Stimulated activated naive CD4-positive, alpha-beta T cell treated with Interleukin-2 at 50 U/mL for 16 hours (primary cell): ENCODE measurements around the gene NSDHL.

Experiments
- DNase-seq: peaks from one replicate; lab custom pipeline; 2025; lab: John Stamatoyannopoulos, UW

NSDHL gene

DNA sequence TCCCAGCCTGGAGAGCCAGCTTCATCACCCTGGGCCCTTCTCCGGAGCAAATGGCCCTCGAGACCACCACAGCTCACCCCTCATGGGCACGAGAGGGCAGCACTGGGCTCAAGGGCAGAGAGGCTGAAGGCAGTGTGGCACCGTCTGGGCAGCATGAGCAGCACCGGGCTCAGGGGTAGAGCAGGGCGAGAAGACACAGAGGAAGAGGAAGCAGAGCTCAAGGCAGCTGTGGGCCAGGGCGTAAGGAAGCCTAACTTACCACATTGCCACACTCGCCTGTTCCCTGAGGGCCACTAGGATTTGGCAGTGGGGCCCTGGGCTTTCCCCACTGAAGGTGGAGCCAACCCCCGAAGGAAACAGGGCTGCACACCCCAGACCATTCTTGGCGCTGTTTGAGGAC, 82.5 kb downstream of the NSDHL start:
- no peak for DNase-seq

GRCh38 chrX:152913910-152914309, 83.0 kb downstream of the NSDHL start:
- DNase-seq: no peak

DNA sequence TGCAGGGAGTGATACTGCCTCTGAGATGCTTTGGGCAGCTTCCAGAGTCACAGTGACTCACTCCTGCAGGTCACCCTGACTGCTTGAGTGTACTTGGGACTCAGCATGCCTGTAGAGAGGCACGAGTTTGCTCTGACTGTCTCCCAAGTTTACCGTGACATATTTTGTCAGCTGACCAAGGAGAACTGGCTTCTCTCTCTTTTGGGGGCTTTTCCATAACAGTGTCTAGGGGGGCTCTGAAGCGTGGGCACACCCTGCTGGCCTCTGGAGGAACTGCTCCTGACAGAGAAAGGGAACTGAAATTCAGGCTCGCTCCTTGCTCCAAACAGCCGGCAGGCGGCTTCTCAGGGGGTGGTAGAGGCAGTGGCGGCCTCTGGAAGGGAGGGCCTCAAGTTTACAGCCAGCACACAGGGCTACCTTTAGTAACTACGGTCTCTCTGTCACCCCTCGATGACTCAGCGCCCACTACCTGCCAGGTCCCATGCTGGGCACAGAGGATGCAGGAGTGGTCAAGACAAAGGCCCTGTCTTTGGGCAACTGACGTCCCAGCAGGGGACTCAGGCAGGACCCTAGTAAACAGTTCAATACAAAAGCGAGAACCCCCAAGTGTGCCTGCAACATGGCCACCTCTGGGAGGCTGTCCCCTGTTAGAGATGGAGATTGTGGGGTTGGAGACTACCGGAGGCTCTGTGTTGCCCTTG, 84.8 kb downstream of the NSDHL start:
- DNase-seq: no peak

GRCh38 chrX:152917656-152918579, 87.1 kb downstream of the NSDHL start:
- DNase-seq: no peak

DNA sequence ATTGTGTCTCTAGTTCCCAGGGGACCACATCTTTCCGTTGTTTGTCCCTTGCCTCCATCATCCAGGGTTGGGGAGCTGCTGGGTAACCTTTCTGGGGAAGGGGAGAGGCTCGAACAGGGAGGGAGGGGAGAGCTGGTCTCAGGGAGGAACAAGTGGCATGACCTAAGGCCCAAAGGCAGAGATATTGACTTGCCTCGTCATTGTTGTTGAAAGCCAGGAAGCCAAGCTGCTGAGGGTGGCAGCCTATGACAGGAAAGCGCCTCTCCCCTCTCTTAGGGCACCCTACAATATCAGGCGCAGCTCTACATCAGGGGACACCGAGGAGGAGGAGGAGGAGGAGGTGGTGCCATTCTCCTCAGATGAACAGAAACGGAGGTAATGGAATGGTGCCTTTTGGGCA, 87.8 kb downstream of the NSDHL start:
- no peak for DNase-seq
